Neutrophil (primary cell): ENCODE data around the gene UST.

Source experiments
- H3K27ac ChIP-seq: fragments of 200-600 bp; sonication (generic); 2 replicates; pipeline ENCODE4 v1.5.1; 2016; ENCODE audit warnings: mild to moderate bottlenecking, moderate library complexity
- H3K27me3 ChIP-seq: fragments of 200-600 bp; sonication (generic); 2 replicates; pipeline ENCODE4 v1.6.0; 2016; ENCODE audit warnings: mild to moderate bottlenecking
- H3K36me3 ChIP-seq: fragments of 200-600 bp; sonication (generic); 2 replicates; pipeline ENCODE4 v1.5.1; 2017
- H3K4me1 ChIP-seq, 2 experiments: fragments of 200-600 bp in 1 of 2; sonication (generic) in 1 of 2; 1 replicate in 1 of 2; 2 replicates in 1 of 2; pipeline versions ENCODE4 v1.5.1 to v1.6.1; 2013 to 2016; ENCODE audit warnings: low read depth in 1 of 2, low read length in 1 of 2, mild to moderate bottlenecking in 1 of 2, moderate library complexity in 1 of 2; ENCODE audit not compliant: control insufficient read depth in 1 of 2, insufficient read depth in 1 of 2
- H3K4me3 ChIP-seq, 2 experiments: fragments of 200-600 bp in 1 of 2; sonication (generic) in 1 of 2; 1 replicate in 1 of 2; 2 replicates in 1 of 2; pipeline ENCODE4 v1.5.1; 2013 to 2016; ENCODE audit warnings: low read depth in 1 of 2, low read length in 1 of 2, mild to moderate bottlenecking in 1 of 2, moderate library complexity in 1 of 2
- H3K9me3 ChIP-seq: fragments of 200-600 bp; sonication (generic); 2 replicates; pipeline ENCODE4 v1.5.1; 2016
- CTCF ChIP-seq: fragments of 200-600 bp; sonication (generic); IDR thresholded peaks from 2 replicates; pipeline ENCODE4 v1.5.1; 2016; ENCODE audit warnings: antibody characterized with exemption

Gene UST

GRCh38 chr6:148881593-148882311, 134.9 kb downstream of the UST start:
- Histone ChIP-seq H3K27ac (no peak overlapping the region), H3K27me3 (no peaks in the 10 kb centered on the region), H3K4me3 (no peak overlapping the region), H3K9me3 (no peaks in the 10 kb centered on the region), H3K36me3 (no peaks in the 10 kb centered on the region), H3K4me1 (no peaks in the 10 kb centered on the region)
- TF ChIP-seq CTCF: no peak

- Histone ChIP-seq H3K27ac (no peak overlapping the region), H3K4me3 (no peak overlapping the region), H3K9me3 (no peaks in the 10 kb centered on the region), H3K4me1 (no peaks in the 10 kb centered on the region), H3K36me3 (no peaks in the 10 kb centered on the region), H3K27me3 (no peaks in the 10 kb centered on the region)
- no peak for TF ChIP-seq CTCF
Observed at GRCh38 chr6:148883270-148883669, 136.4 kb downstream of the UST start.

GRCh38 chr6:148884461-148884860, 137.6 kb downstream of the UST start:
- Histone ChIP-seq H3K36me3 (no peaks in the 10 kb centered on the region), H3K27ac (no peak overlapping the region), H3K27me3 (no peaks in the 10 kb centered on the region)

GRCh38 chr6:148885136-148885865, 138.5 kb downstream of the UST start:
- no peaks in the 10 kb centered on the region for H3K36me3 ChIP-seq
- no peaks in the 10 kb centered on the region for H3K9me3 ChIP-seq
- H3K27me3 ChIP-seq: no peaks in the 10 kb centered on the region
- H3K27ac ChIP-seq: no peak overlapping the region
- H3K4me1 ChIP-seq: no peaks in the 10 kb centered on the region
- H3K4me3 ChIP-seq: no peak overlapping the region
- no peak for TF ChIP-seq CTCF

More at GRCh38 chr6:148884461-148884860, 137.6 kb downstream of the UST start:
- TF ChIP-seq CTCF: no peak
- H3K9me3 ChIP-seq: no peaks in the 10 kb centered on the region
- no peak overlapping the region for H3K4me3 ChIP-seq
- no peaks in the 10 kb centered on the region for H3K4me1 ChIP-seq

GRCh38 chr6:148885925-148886845, 139.4 kb downstream of the UST start:
- Histone ChIP-seq H3K27ac (no peak overlapping the region), H3K4me1 (no peaks in the 10 kb centered on the region), H3K27me3 (no peaks in the 10 kb centered on the region), H3K4me3 (no peak overlapping the region), H3K36me3 (no peaks in the 10 kb centered on the region), H3K9me3 (no peaks in the 10 kb centered on the region)
- TF ChIP-seq CTCF: no peak
